Activated T-helper 1 cell treated with anti-CD3 and anti-CD28 coated beads, Interleukin-12 subunit alpha, Interleukin-12 subunit beta, Interleukin-2, Interleukin-4 antibody, amounts not matched to agents 30 ng/mL and 10 ng/mL and 1 ng/mL, durations not matched to agents 14 hours and 24 hours and 36 hours (primary cell): ENCODE data around the gene RSPRY1. TPM values are rescaled to one million over a fixed set of nuclear protein-coding genes. Genes with fewer than 3 reads are reported as not detected.

Source experiments
- DNase-seq: peaks from one replicate; pipeline ENCODE4 v3.0.0; 2021; ENCODE audit warnings: low spot score
- H3K27ac Mint-ChIP-seq: one replicate; pipeline ENCODE4 v1.8.0; 2021; ENCODE audit warnings: mild to moderate bottlenecking, mixed read lengths
- H3K27me3 Mint-ChIP-seq: one replicate; pipeline ENCODE4 v1.8.0; 2022; ENCODE audit warnings: mild to moderate bottlenecking, moderate library complexity, mixed read lengths; ENCODE audit not compliant: insufficient read depth
- H3K36me3 Mint-ChIP-seq: one replicate; pipeline ENCODE4 v1.8.0; 2021; ENCODE audit warnings: low read depth, mixed read lengths
- H3K4me1 Mint-ChIP-seq: one replicate; pipeline ENCODE4 v1.8.0; 2021; ENCODE audit warnings: low read depth, mixed read lengths
- H3K4me3 Mint-ChIP-seq: one replicate; pipeline ENCODE4 v1.8.0; 2021; ENCODE audit warnings: mild to moderate bottlenecking, moderate library complexity, mixed read lengths
- H3K9me3 Mint-ChIP-seq: one replicate; pipeline ENCODE4 v1.8.0; 2021; ENCODE audit warnings: mixed read lengths
- intact Hi-C: fragments of 100-400 bp; cut with micrococcal nuclease; formaldehyde crosslinking; loops from one replicate; pipeline ENCODE4 v1.15.1; 2024
- total RNA-seq: library from RNA; stranded (reverse); gene quantifications from 2 replicates; pipeline ENCODE4 v1.2.3, GENCODE V29; 2022

The RSPRY1 gene
- total RNA-seq, 1 donor from 2014 or later = 36.0 TPM

DNA sequence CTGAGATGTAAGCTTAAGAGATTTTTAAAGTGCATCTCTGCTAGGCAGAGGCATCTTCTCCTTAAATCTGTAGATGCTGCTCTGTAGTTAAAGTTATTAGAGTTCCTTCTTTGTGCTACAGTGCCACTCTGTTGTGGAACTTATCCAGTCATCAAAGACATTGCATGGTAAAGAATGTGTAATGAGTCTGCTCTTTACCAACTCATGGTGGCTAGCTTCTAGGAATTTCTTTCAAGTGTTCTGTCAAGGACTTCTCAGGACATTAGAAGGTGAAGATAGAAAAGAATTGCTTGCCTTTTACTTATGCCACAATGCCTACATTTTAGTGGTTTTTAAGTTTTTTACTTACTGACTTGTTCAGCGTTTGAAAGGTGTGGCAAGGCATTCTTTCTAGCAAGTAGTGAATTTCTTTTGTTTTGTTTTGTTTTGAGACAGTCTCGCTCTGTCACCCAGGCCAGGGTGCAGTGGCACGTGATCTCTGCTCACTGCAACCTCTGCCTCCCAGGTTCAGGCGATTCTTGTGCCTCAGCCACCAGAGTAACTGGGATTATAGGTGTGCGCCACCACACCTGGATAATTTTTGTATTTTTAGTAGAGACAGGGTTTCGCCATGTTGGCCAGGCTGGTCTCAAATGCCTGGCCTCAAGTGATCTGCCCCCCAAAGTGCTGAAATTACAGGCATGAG is 38.7 kb downstream of the RSPRY1 start:
- intact Hi-C loops = no loop called here
- no peaks in the 10 kb centered on the region for H3K27me3 Mint-ChIP-seq
- H3K4me1 Mint-ChIP-seq = no peaks in the 10 kb centered on the region
- peaks cover 52% of the 10 kb centered on the region for H3K36me3 Mint-ChIP-seq
- no peak overlapping the region for H3K27ac Mint-ChIP-seq
- H3K4me3 Mint-ChIP-seq = no peak overlapping the region
- no peak for DNase-seq
- H3K9me3 Mint-ChIP-seq = no peaks in the 10 kb centered on the region

DNA sequence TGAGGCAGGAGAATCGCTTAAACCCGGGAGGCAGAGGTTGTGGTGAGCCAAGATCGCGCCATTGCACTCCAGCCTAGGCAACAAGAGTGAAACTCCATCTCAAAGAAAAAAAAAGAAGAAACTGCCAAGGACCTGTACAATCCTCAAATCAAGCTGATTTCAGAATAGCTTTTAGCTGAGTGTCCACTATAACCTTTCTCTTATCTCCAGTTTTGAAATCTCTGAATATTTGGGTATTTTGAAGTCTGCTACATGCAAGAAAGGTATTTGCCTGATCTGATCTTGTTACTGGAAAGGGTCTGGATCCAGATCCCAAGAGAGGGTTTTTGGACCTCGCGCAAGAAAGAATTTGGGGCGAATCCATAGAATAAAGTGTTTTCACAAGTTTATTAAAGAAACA is 39.8 kb downstream of the RSPRY1 start:
- intact Hi-C loops = no loop called here
- Mint-ChIP-seq H3K27ac (no peak overlapping the region), H3K27me3 (no peaks in the 10 kb centered on the region), H3K9me3 (no peaks in the 10 kb centered on the region), H3K36me3 (peaks cover 45% of the 10 kb centered on the region), H3K4me1 (no peaks in the 10 kb centered on the region), H3K4me3 (no peak overlapping the region)
- DNase-seq = no peak

DNA sequence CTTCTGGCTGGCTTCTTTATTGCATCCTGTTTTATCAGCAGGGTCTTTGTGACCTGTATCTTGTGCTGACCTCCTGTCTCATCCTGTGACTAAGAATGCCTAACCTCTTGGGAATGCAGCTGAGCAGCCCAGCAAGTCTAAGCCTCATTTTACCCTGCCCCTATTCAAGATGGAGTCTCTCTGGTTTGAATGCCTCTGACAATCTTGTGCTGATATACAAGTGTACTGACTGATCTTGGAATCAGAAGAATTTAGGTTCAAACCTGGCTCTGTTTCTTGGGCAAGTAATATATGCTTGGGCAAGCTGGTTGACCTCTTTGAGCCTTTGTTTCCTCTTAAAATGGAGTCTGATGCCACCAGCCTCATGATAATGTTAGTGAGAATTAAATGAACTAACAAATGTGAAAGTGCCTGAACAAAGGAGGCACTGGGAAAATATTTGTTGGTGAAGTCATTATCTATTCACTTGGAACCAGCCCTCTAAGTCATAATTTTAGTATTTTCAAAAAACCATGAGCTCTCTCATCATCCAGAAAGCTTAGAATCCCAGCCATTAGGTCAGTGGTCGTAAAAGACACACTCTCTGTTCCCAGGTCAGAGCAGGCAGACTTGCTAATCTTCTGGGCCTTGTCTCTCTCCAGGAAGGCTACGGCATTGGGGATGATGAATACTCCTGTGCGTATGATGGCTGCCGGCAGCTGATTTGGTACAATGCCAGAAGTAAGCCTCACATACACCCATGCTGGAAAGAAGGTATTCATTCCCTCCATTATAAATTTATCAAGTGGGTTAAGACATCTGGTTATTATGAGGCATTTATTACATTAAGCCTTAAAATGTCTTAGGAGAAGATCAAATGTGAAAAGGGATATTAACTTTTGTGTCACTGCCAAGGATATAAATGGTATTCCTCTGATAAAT is 40.8 kb downstream of the RSPRY1 start:
- no peak overlapping the region for H3K4me3 Mint-ChIP-seq
- peaks cover 43% of the 10 kb centered on the region for H3K36me3 Mint-ChIP-seq
- no peaks in the 10 kb centered on the region for H3K4me1 Mint-ChIP-seq
- H3K27me3 Mint-ChIP-seq = no peaks in the 10 kb centered on the region
- H3K27ac Mint-ChIP-seq = no peak overlapping the region
- H3K9me3 Mint-ChIP-seq = no peaks in the 10 kb centered on the region
- intact Hi-C loops = no loop called here
- no peak for DNase-seq

GRCh38 chr16:57229079-57229478 is 43.0 kb downstream of the RSPRY1 start:
- Mint-ChIP-seq H3K4me1 (no peaks in the 10 kb centered on the region), H3K9me3 (no peaks in the 10 kb centered on the region), H3K36me3 (peaks cover 38% of the 10 kb centered on the region), H3K27ac (no peak overlapping the region), H3K27me3 (no peaks in the 10 kb centered on the region), H3K4me3 (no peak overlapping the region)
- no peak for DNase-seq
- intact Hi-C loops = no loop called here

DNA sequence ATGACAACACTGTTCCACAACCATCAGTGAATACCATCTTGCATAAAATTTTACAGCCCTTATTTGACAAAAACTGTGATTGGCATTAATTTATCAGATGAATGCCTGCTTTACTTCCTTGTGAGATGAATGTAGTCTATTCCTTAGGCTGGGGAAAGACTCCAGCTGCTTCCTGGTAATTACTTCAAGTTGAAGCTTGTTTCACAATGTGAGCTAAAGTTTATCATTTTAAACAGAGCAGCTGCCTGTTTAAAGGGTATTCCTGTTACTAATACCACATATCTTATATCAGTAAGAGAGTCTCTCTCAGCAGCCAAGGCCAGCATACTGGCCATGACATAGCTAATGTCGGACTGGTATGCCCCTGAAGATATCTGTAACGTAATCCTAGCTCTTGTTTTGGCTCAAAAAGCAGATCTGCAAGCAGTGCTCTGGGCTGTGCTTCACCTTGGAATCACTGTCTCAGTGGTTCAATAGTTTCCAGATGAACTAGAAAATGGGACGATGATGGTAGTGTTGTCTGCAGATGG is 45.8 kb downstream of the RSPRY1 start:
- H3K27ac Mint-ChIP-seq = no peak overlapping the region
- H3K4me3 Mint-ChIP-seq = no peak overlapping the region
- peaks cover 11% of the 10 kb centered on the region for H3K4me1 Mint-ChIP-seq
- peaks cover 44% of the 10 kb centered on the region for H3K36me3 Mint-ChIP-seq
- intact Hi-C loops = no loop called here
- DNase-seq = no peak
- H3K9me3 Mint-ChIP-seq = no peaks in the 10 kb centered on the region
- H3K27me3 Mint-ChIP-seq = no peaks in the 10 kb centered on the region

DNA sequence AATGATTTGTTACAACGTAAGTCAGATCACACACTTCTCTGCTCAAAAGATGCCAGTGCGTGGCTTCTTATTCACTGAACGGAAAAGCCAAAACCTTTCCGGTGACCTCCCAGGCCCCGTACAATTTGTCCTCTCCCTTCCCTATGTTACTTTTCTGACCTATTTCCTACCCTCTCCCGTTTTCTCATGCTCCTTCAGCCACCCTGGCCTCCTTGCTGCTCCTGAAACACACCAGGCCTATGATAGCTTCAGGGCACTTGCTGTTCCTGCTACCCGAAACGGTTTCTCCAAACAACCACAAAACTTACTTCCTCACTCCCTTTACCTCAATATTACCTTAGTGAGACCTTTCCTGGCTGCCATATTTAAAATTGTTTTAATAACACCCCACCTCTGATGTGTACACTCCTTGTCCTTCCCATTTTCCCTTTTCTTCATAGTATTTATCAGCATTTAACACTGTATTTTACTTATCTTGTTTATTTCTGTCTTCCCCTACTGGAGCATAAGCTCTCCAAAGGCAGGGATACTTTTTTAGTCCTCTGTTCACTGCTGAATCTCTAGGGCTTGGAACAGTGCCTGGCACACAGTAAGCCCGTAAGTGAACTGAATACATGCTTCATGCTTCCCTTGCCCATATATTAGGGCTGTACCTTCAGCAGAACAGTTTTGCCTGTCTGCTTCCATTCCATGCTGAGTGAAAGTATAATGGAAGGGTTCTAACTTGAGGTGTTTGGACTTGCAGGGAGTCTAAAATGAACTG is 48.0 kb downstream of the RSPRY1 start:
- Mint-ChIP-seq H3K36me3 (peaks cover 44% of the 10 kb centered on the region), H3K27ac (no peak overlapping the region), H3K9me3 (no peaks in the 10 kb centered on the region), H3K4me3 (no peak overlapping the region), H3K4me1 (peaks cover 11% of the 10 kb centered on the region), H3K27me3 (no peaks in the 10 kb centered on the region)
- no peak for DNase-seq
- intact Hi-C loops = no loop called here

GRCh38 chr16:57234707-57235092 is 48.6 kb downstream of the RSPRY1 start:
- Mint-ChIP-seq H3K9me3 (no peaks in the 10 kb centered on the region), H3K4me3 (no peak overlapping the region), H3K36me3 (peaks cover 46% of the 10 kb centered on the region), H3K4me1 (peaks cover 11% of the 10 kb centered on the region), H3K27ac (no peak overlapping the region), H3K27me3 (no peaks in the 10 kb centered on the region)
- intact Hi-C loops = no loop called here
- DNase-seq = no peak

DNA sequence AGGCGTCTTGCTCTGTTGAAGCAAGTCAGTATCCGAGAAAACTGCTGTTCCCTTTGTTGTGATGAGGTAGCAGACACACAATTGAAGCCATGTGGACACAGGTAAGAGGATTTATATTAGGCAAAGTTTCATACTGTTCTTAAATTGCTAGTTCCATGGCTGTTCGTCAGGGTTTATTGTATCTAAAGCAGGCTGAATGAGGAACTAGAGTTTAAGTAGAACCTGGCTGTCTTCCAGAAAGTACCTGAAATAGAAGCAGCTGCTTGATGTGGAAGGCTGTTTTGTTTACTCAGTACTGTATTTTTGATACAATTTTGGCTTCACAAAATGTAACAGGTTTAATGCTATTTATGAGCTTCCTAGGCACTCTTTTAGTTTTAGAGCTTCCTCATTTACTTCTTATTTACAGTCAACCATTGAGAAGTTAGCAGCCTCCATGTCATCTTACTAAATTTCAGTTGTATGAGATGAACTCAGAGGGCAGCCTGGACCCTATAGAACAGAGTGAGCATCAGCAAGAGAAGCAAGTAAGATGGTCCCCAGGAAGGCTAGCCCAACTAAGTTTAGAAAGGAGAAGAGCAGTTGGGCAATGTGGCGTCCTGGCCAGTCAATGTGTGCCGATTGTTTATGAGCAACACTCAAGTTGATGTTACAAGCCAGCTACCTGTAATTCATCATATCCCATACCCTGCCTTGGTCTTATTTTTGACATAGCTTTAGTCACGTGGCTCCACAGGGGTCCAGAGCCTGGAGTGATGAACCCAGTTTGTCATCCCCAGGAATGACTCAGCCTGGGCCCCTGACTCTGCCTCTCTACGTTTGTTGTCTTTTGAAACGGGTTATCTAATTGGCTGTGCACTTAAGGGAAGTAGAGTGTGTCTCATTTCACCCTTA is 49.2 kb downstream of the RSPRY1 start:
- H3K4me3 Mint-ChIP-seq = no peak overlapping the region
- H3K27ac Mint-ChIP-seq = no peak overlapping the region
- peaks cover 44% of the 10 kb centered on the region for H3K36me3 Mint-ChIP-seq
- H3K4me1 Mint-ChIP-seq = peaks cover 11% of the 10 kb centered on the region
- intact Hi-C loops = no loop called here
- no peak for DNase-seq
- H3K9me3 Mint-ChIP-seq = no peaks in the 10 kb centered on the region
- H3K27me3 Mint-ChIP-seq = no peaks in the 10 kb centered on the region

GRCh38 chr16:57236022-57236350 is 49.9 kb downstream of the RSPRY1 start:
- H3K36me3 Mint-ChIP-seq = peaks cover 43% of the 10 kb centered on the region
- intact Hi-C loops = no loop called here
- H3K4me1 Mint-ChIP-seq = peaks cover 11% of the 10 kb centered on the region
- peak overlapping the region; percentile 11 for H3K27ac Mint-ChIP-seq
- no peaks in the 10 kb centered on the region for H3K9me3 Mint-ChIP-seq
- DNase-seq = no peak
- H3K4me3 Mint-ChIP-seq = no peak overlapping the region
- no peaks in the 10 kb centered on the region for H3K27me3 Mint-ChIP-seq

DNA sequence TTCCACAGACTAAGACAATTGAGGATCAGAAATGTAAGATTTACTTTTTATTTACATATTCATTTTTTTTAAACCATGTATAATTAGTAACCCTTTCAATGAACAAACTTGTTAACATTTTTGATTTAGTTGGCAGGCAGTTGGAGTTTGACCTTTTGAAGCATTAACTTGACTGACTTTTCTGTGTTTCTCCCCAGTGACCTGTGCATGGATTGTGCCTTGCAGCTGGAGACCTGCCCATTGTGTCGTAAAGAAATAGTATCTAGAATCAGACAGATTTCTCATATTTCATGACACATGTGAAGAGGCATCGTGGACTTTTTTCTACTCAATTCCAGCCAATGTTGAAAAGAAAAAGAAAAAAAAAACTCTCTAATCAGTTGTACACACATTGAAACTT is 52.6 kb downstream of the RSPRY1 start:
- Mint-ChIP-seq H3K27me3 (no peaks in the 10 kb centered on the region), H3K4me3 (no peak overlapping the region), H3K27ac (no peak overlapping the region), H3K36me3 (peaks cover 32% of the 10 kb centered on the region), H3K4me1 (peaks cover 11% of the 10 kb centered on the region), H3K9me3 (no peaks in the 10 kb centered on the region)
- intact Hi-C loops = no loop called here
- no peak for DNase-seq

- Mint-ChIP-seq H3K4me1 (peaks cover 12% of the 10 kb centered on the region), H3K27me3 (no peaks in the 10 kb centered on the region), H3K4me3 (no peak overlapping the region), H3K27ac (no peak overlapping the region), H3K36me3 (peaks cover 29% of the 10 kb centered on the region), H3K9me3 (no peaks in the 10 kb centered on the region)
- intact Hi-C loops = no loop called here
- DNase-seq = no peak
These were observed 53.0 kb downstream of the RSPRY1 start for GRCh38 chr16:57239107-57239506.

DNA sequence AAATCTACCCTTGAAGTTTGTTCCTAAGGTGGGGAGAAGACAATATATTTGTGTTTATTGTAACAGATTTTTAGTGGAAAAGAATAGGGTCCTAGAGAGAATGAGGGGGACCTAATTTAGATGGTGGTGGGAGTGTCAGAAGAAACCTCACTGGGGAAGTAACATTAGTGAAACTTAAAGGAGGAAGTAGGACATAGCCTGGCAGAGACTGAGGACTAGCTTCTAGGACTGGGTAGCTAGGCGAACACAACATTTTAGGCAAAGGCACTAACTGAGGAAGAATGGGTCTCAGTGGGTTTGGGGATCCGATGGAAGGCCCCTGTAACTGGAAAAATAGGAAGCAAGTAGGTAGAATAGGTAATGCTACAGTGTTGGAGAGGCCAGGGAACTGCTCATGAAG is 54.7 kb downstream of the RSPRY1 start:
- Mint-ChIP-seq H3K36me3 (peaks cover 25% of the 10 kb centered on the region), H3K27ac (no peak overlapping the region), H3K27me3 (no peaks in the 10 kb centered on the region), H3K4me3 (no peak overlapping the region), H3K4me1 (peaks cover 19% of the 10 kb centered on the region), H3K9me3 (no peaks in the 10 kb centered on the region)
- no peak for DNase-seq
- intact Hi-C loops = no loop called here
